SK-N-SH (cell line): Measurements from ENCODE around the gene HPCA.

Experiments used
- EP300 ChIP-seq, 2 experiments: IDR thresholded peaks; 2 replicates each; pipeline versions ENCODE4 v1.4.0 to v1.6.1; 2012; ENCODE audit warnings: borderline replicate concordance in 1 of 2, low read depth in 1 of 2, low read length in 1 of 2
- EZH2phosphoT487 ChIP-seq: fragments of 200-600 bp; sonication (generic); IDR thresholded peaks from 2 replicates; pipeline ENCODE4 v1.6.1; 2017; ENCODE audit warnings: low read depth, mixed run types, mild to moderate bottlenecking, antibody characterized with exemption, moderate library complexity, borderline replicate concordance
- FOSL2 ChIP-seq: IDR thresholded peaks from 2 replicates; pipeline ENCODE4 v1.4.0; 2012; ENCODE audit warnings: low read depth, mild to moderate bottlenecking, moderate library complexity, borderline replicate concordance
- GABPA ChIP-seq: IDR thresholded peaks from 2 replicates; pipeline ENCODE4 v1.4.0; 2012; ENCODE audit warnings: low read depth, mild to moderate bottlenecking
- GATA2 ChIP-seq: sonication (generic); formaldehyde crosslinking; IDR thresholded peaks from 2 replicates; pipeline ENCODE4 v1.5.0; 2020; ENCODE audit warnings: mild to moderate bottlenecking, missing genetic modification reagents
- MAX ChIP-seq: IDR thresholded peaks from 2 replicates; pipeline ENCODE4 v1.4.0; 2012; ENCODE audit warnings: low read depth
- RXRA ChIP-seq: IDR thresholded peaks from 2 replicates; pipeline ENCODE4 v1.4.0; 2012; ENCODE audit warnings: low read depth, mild to moderate bottlenecking, borderline replicate concordance
- TAF1 ChIP-seq: IDR thresholded peaks from 2 replicates; pipeline ENCODE4 v1.6.1; 2012; ENCODE audit warnings: low read depth, mild to moderate bottlenecking, low read length, moderate library complexity, borderline replicate concordance
- TEAD4 ChIP-seq: IDR thresholded peaks from 2 replicates; pipeline ENCODE4 v1.4.0; 2012; ENCODE audit warnings: mild to moderate bottlenecking, borderline replicate concordance; ENCODE audit not compliant: insufficient read depth
- YY1 ChIP-seq: IDR thresholded peaks from 2 replicates; pipeline ENCODE4 v1.4.0; 2012; ENCODE audit warnings: low read depth, mild to moderate bottlenecking
- TF ChIP-seq, protein P1 (sequence below): IDR thresholded peaks from 2 replicates; pipeline ENCODE4 v1.4.0; 2012; ENCODE audit warnings: low read depth, borderline replicate concordance
- TF ChIP-seq, protein P2 (sequence below): fragments of 200-600 bp; sonication (generic); IDR thresholded peaks from 2 replicates; pipeline ENCODE4 v1.6.1; 2017; ENCODE audit warnings: antibody characterized with exemption, mild to moderate bottlenecking, moderate library complexity

- TF ChIP-seq RXRA: no peak
- TF ChIP-seq, protein P1, sequence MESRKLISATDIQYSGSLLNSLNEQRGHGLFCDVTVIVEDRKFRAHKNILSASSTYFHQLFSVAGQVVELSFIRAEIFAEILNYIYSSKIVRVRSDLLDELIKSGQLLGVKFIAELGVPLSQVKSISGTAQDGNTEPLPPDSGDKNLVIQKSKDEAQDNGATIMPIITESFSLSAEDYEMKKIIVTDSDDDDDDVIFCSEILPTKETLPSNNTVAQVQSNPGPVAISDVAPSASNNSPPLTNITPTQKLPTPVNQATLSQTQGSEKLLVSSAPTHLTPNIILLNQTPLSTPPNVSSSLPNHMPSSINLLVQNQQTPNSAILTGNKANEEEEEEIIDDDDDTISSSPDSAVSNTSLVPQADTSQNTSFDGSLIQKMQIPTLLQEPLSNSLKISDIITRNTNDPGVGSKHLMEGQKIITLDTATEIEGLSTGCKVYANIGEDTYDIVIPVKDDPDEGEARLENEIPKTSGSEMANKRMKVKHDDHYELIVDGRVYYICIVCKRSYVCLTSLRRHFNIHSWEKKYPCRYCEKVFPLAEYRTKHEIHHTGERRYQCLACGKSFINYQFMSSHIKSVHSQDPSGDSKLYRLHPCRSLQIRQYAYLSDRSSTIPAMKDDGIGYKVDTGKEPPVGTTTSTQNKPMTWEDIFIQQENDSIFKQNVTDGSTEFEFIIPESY: no peak
- TF ChIP-seq TAF1: no peak
- TF ChIP-seq, protein P2, sequence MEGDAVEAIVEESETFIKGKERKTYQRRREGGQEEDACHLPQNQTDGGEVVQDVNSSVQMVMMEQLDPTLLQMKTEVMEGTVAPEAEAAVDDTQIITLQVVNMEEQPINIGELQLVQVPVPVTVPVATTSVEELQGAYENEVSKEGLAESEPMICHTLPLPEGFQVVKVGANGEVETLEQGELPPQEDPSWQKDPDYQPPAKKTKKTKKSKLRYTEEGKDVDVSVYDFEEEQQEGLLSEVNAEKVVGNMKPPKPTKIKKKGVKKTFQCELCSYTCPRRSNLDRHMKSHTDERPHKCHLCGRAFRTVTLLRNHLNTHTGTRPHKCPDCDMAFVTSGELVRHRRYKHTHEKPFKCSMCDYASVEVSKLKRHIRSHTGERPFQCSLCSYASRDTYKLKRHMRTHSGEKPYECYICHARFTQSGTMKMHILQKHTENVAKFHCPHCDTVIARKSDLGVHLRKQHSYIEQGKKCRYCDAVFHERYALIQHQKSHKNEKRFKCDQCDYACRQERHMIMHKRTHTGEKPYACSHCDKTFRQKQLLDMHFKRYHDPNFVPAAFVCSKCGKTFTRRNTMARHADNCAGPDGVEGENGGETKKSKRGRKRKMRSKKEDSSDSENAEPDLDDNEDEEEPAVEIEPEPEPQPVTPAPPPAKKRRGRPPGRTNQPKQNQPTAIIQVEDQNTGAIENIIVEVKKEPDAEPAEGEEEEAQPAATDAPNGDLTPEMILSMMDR: no peak
- no peak for TF ChIP-seq EZH2phosphoT487
- TF ChIP-seq EP300 (IDR thresholded peaks at IDR 0.05; ENCODE audit: borderline replicate concordance in 1 of 2, low read depth in 1 of 2, low read length in 1 of 2): no peak
- no peak for TF ChIP-seq MAX
- TF ChIP-seq YY1: no peak
- TF ChIP-seq GATA2 (CRISPR knock-in tag): no peak
- TF ChIP-seq GABPA: no peak
- no peak for TF ChIP-seq FOSL2
- TF ChIP-seq TEAD4: no peak
Observed at GRCh38 chr1:32898056-32898455, 11.8 kb downstream of the HPCA start.
